ENCODE measurements around the gene SLC26A2. TPM values are rescaled to one million over a fixed set of nuclear protein-coding genes. Genes with fewer than 3 reads are reported as not detected.

The SLC26A2 gene
- total RNA-seq, 4 donors from 2014 or later = 3.0 to 9.9 (median 6.9) TPM

- Histone ChIP-seq H3K4me1 (peaks cover 18 to 25% of the 10 kb centered on the region in 2 donors), H3K9me3 (no peaks in the 10 kb centered on the region), H3K27me3 (no peaks in the 10 kb centered on the region), H3K36me3 (no peaks in the 10 kb centered on the region), H3K27ac (peak overlapping the region; percentile 47 to 82 (median 76)), H3K4me3 (no peak overlapping the region)
- intact Hi-C loops (cut with DNase I; ENCODE audit: low total_unique reads) (loop anchor here (5.0 kb wide), 1 partner anchor 58 kb away; no protein-coding TSS in a partner anchor), in situ Hi-C loops (cut with MboI; ENCODE audit: low sequenced_read_pairs in 4 of 4) (no loop called here)
- peak; percentile 84 to 85 for ATAC-seq
- no peak for TF ChIP-seq CTCF (IDR thresholded peaks at IDR 0.05 in 4 of 5, conservative IDR thresholded peaks at IDR 0.05 in 1 of 5)
- TF ChIP-seq POLR2A (IDR thresholded peaks at IDR 0.05) = no peak
- peak in 1 of 2 donors; percentile 40 for DNase-seq
Measured at GRCh38 chr5:149915392-149916260, 44.9 kb upstream of the SLC26A2 start.

DNA sequence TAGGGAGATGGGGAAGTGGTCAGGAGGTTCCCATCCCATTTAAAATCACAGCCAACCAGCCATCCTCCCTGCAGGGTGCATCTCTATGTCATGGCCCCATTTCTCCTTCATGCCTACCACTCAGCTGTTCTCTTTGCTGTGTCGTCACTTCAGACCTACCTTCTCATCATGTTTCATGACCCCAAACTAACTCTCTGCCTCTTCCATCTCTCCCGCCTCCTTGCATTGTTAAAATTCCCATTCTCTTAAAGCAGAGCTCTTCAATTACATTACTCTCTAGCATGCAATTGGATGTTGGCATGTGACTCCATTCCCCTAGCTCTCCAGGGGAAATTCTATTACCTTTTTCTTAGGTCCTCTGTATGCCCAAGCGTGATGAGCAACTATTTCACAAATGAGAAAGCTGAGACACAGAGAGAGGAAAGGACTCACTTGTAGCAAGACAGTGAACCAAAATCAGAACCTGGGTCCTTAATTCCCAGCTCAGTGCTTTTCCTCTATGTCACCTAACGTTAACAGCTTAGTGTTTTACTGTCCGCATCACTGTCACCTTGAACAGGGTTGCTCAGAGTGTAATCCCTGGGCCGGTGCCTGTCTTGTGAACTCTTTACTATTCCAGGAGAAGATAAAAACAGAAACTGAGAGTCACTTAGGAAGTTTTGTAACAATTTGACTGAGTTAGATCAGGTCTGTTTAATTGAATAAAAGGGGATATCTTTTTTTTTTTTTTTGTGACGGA, 44.1 kb upstream of the SLC26A2 start:
- in situ Hi-C loops (cut with MboI; ENCODE audit: low sequenced_read_pairs in 4 of 4) = no loop called here
- Histone ChIP-seq H3K4me3 (no peak overlapping the region), H3K27me3 (no peaks in the 10 kb centered on the region), H3K27ac (peak overlapping the region; percentile 47 to 82 (median 76)), H3K36me3 (no peaks in the 10 kb centered on the region), H3K9me3 (no peaks in the 10 kb centered on the region), H3K4me1 (peaks cover 18 to 25% of the 10 kb centered on the region in 2 donors)
- TF ChIP-seq POLR2A (IDR thresholded peaks at IDR 0.05) (no peak), CTCF (IDR thresholded peaks at IDR 0.05 in 4 of 5, conservative IDR thresholded peaks at IDR 0.05 in 1 of 5) (no peak)
- ATAC-seq (peak; percentile 48 to 85), DNase-seq (peak in 1 of 2 donors; percentile 72)
- intact Hi-C loops (cut with DNase I; ENCODE audit: low total_unique reads) = loop anchor here (5.0 kb wide), 1 partner anchor 59 kb away; no protein-coding TSS in a partner anchor

- Histone ChIP-seq H3K4me3 (no peak overlapping the region), H3K36me3 (no peaks in the 10 kb centered on the region), H3K27me3 (no peaks in the 10 kb centered on the region), H3K4me1 (peaks cover 18 to 25% of the 10 kb centered on the region in 2 donors), H3K27ac (peak overlapping the region; percentile 47 to 82 (median 76)), H3K9me3 (no peaks in the 10 kb centered on the region)
- in situ Hi-C loops (cut with MboI; ENCODE audit: low sequenced_read_pairs in 4 of 4) = no loop called here
- TF ChIP-seq CTCF (IDR thresholded peaks at IDR 0.05 in 4 of 5, conservative IDR thresholded peaks at IDR 0.05 in 1 of 5) (no peak), POLR2A (IDR thresholded peaks at IDR 0.05) (no peak)
- ATAC-seq (no peak), DNase-seq (no peak)
- intact Hi-C loops (cut with DNase I; ENCODE audit: low total_unique reads) = loop anchor here (5.0 kb wide), 1 partner anchor 60 kb away; no protein-coding TSS in a partner anchor
Measured at GRCh38 chr5:149917073-149917676, 43.4 kb upstream of the SLC26A2 start.

DNA sequence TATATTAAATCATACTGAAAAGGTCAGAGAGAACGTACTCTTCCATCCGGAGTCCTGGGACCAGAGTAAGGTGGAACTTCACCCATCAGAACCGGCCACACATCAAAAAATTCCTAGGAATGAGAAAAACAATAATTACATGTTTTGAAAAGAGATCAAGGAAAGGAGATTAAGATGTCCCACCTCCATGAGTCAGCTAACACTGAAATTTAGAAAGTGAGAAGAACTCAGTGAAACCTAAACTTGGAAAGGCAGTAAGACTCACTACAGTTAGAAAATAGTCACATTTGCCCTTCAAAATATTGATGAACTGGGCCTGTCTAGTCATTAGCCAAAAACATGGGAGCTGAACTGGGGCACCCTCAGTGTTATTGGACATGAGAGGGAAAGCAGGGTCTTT, 39.0 kb upstream of the SLC26A2 start:
- no peaks in the 10 kb centered on the region for H3K36me3 ChIP-seq
- intact Hi-C loops (cut with DNase I; ENCODE audit: low total_unique reads) = no loop called here

More for the DNA sequence above, 39.0 kb upstream of the SLC26A2 start:
- TF ChIP-seq CTCF (IDR thresholded peaks at IDR 0.05 in 4 of 5, conservative IDR thresholded peaks at IDR 0.05 in 1 of 5) = no peak
- TF ChIP-seq POLR2A (IDR thresholded peaks at IDR 0.05) = no peak
- Histone ChIP-seq H3K4me3 (no peak overlapping the region), H3K27ac (no peak overlapping the region), H3K4me1 (peaks cover 4 to 10% of the 10 kb centered on the region in 2 donors), H3K9me3 (no peaks in the 10 kb centered on the region), H3K27me3 (no peaks in the 10 kb centered on the region)
- in situ Hi-C loops (cut with MboI; ENCODE audit: low sequenced_read_pairs in 4 of 4) = no loop called here
- DNase-seq (no peak), ATAC-seq (no peak)
